ENCODE data around the gene CIRBP. TPM values are rescaled to one million over a fixed set of nuclear protein-coding genes. Genes with fewer than 3 reads are reported as not detected.
A peak's percentile ranks its signal among the peaks of the same experiment; 100 is the strongest.

Gene CIRBP
- total RNA-seq, 4 donors from 2014 or later = 258 to 623 (median 458) TPM

DNA sequence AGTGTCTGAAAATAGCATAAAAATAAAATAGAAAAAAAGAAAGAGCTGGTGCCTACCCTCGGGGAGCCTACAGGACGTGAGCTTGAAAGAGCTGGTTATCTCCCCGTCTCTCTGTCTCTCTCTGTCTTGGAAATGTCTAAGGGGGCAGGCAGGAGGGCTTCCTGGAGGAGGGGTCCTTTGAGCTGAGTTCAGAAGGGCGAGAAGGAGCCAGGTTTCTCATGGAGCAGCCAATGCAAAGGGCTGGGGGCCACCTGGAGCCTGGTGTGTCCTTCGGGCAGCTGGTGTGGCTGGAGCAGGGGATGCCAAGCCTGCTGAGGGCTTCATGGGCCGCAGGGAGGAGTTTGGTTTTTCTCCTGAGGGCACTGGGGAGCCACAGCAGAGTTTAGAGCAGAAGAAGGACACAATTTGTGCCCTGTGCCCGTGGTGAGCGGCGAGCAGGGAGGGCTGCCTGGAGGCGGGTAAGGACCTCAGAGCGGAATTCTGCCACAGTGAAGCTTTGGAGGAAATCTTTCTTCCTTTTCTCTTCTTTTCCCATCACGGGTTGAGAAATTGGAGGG, 55.2 kb downstream of the CIRBP start:
- Histone ChIP-seq H3K9me3 (no peaks in the 10 kb centered on the region), H3K4me3 (peak overlapping the region in 2 of 4 donors; percentile 30 to 43), H3K27me3 (peaks cover 0 to 8% of the 10 kb centered on the region in 2 donors), H3K27ac (no peak overlapping the region), H3K36me3 (no peaks in the 10 kb centered on the region), H3K4me1 (peaks cover 0 to 11% (median 9%) of the 10 kb centered on the region in 4 donors)
- TF ChIP-seq POLR2A (IDR thresholded peaks at IDR 0.05) = no peak
- TF ChIP-seq, protein P1, sequence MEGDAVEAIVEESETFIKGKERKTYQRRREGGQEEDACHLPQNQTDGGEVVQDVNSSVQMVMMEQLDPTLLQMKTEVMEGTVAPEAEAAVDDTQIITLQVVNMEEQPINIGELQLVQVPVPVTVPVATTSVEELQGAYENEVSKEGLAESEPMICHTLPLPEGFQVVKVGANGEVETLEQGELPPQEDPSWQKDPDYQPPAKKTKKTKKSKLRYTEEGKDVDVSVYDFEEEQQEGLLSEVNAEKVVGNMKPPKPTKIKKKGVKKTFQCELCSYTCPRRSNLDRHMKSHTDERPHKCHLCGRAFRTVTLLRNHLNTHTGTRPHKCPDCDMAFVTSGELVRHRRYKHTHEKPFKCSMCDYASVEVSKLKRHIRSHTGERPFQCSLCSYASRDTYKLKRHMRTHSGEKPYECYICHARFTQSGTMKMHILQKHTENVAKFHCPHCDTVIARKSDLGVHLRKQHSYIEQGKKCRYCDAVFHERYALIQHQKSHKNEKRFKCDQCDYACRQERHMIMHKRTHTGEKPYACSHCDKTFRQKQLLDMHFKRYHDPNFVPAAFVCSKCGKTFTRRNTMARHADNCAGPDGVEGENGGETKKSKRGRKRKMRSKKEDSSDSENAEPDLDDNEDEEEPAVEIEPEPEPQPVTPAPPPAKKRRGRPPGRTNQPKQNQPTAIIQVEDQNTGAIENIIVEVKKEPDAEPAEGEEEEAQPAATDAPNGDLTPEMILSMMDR (IDR thresholded peaks at IDR 0.05) = no peak
- no peak for DNase-seq

Other genes starting within 250 kb of the CIRBP start
- 100 to 1,000 TPM; 287 to 409 (median 366) TPM for gene TMEM259, start 248.2 kb upstream of the CIRBP start, total RNA-seq
- gene RNU6-2, start 247.8 kb upstream of the CIRBP start, total RNA-seq = not detected
- gene CNN2, start 242.7 kb upstream of the CIRBP start, total RNA-seq = 10 to 100 TPM; 20.6 to 47.0 (median 22.6) TPM
- gene ABCA7, start 229.2 kb upstream of the CIRBP start, total RNA-seq = 100 to 1,000 TPM in 1 of 4 donors, 10 to 100 TPM in 3; 30.1 to 162 (median 72.1) TPM
- gene ARHGAP45, start 202.2 kb upstream of the CIRBP start, total RNA-seq = 100 to 1,000 TPM in 2 of 4 donors, 10 to 100 TPM in 2; 82.6 to 187 (median 118) TPM
- 100 to 1,000 TPM in 2 of 4 donors, 10 to 100 TPM in 2; 74.3 to 107 (median 96.9) TPM for gene POLR2E, start 174.0 kb upstream of the CIRBP start, total RNA-seq
- gene GPX4, start 165.3 kb upstream of the CIRBP start, total RNA-seq = 100 to 1,000 TPM; 258 to 493 (median 326) TPM
- gene SBNO2, start 95.1 kb upstream of the CIRBP start, total RNA-seq = 10 to 100 TPM; 26.4 to 71.0 (median 57.8) TPM
- 100 to 1,000 TPM in 3 of 4 donors, 10 to 100 TPM in 1; 98.4 to 135 (median 117) TPM for gene STK11, start 63.6 kb upstream of the CIRBP start, total RNA-seq
- 1 to 10 TPM in 1 of 4 donors, not detected in 3; 1.9 TPM for gene CBARP, start 31.3 kb upstream of the CIRBP start, total RNA-seq
- gene ATP5F1D, start 27.6 kb upstream of the CIRBP start, total RNA-seq = 100 to 1,000 TPM in 3 of 4 donors, 10 to 100 TPM in 1; 88.3 to 299 (median 206) TPM
- gene MIDN, start 20.7 kb upstream of the CIRBP start, total RNA-seq = 100 to 1,000 TPM in 1 of 4 donors, 10 to 100 TPM in 3; 34.7 to 205 (median 98.9) TPM
- 10 to 100 TPM; 39.6 to 87.7 (median 80.0) TPM for gene FAM174C, start 6.2 kb downstream of the CIRBP start, total RNA-seq
- gene EFNA2, start 16.5 kb downstream of the CIRBP start, total RNA-seq = 10 to 100 TPM; 21.5 to 34.1 (median 32.3) TPM
- gene NDUFS7, start 114.6 kb downstream of the CIRBP start, total RNA-seq = 100 to 1,000 TPM in 3 of 4 donors, 10 to 100 TPM in 1; 99.9 to 165 (median 156) TPM
- 1 to 10 TPM in 2 of 4 donors, not detected in 2; 2.5 to 3.1 TPM for gene GAMT, start 132.2 kb downstream of the CIRBP start, total RNA-seq
- 10 to 100 TPM; 37.5 to 90.9 (median 58.2) TPM for gene DAZAP1, start 138.3 kb downstream of the CIRBP start, total RNA-seq
- gene RPS15, start 169.1 kb downstream of the CIRBP start, total RNA-seq = 1,000 to 10,000 TPM; 1,044 to 1,915 (median 1,354) TPM
- gene APC2, start 180.8 kb downstream of the CIRBP start, total RNA-seq = under 1 TPM in 3 of 4 donors, not detected in 1; 0.18 to 0.76 (median 0.27) TPM
- 10 to 100 TPM; 35.5 to 68.5 (median 61.9) TPM for gene C19orf25, start 209.9 kb downstream of the CIRBP start, total RNA-seq
- gene PCSK4, start 221.0 kb downstream of the CIRBP start, total RNA-seq = 10 to 100 TPM in 3 of 4 donors, 1 to 10 TPM in 1; 7.7 to 14.6 (median 12.1) TPM
- gene REEP6, start 221.8 kb downstream of the CIRBP start, total RNA-seq = 100 to 1,000 TPM in 3 of 4 donors, 1 to 10 TPM in 1; 7.4 to 167 (median 162) TPM
- gene ADAMTSL5, start 243.7 kb downstream of the CIRBP start, total RNA-seq = 10 to 100 TPM in 3 of 4 donors, 1 to 10 TPM in 1; 5.0 to 31.5 (median 25.2) TPM

Data from Peyer's patch (tissue), 4 donors.